ENCODE results near the gene XKRX. TPM values are rescaled to one million over a fixed set of nuclear protein-coding genes. Genes with fewer than 3 reads are reported as not detected.

Gene XKRX
- total and polyA plus RNA-seq, 2 of the 8 experiments (the other 6 are each of a cell fraction or from before 2014, with no cell fraction given), result 0.70 to 1.3 TPM

DNA sequence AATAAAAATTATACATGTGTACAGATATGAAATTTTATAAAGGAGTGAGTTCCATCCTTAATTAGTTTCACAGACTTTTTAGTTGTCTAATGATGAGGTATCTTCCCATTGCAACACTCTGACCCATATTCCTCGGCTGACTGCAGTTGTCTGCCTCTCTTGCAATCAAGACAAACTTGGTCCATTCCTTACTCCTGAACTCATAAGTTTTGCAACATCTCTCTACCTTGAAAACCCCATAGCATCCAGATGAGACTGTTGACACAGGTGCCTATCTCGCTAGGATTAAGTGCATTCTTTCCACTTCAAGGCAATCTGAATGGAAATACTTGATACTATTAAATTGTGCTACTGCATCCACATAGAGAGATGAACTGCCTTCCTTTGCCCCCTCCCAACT is 2.3 kb downstream of the XKRX start:
- Histone ChIP-seq H2BK120ac (replicated peaks; ENCODE audit: low read depth, low read length) (no peak overlapping the region), H3K27me3 (replicated peaks in 1 of 4; ENCODE audit: control insufficient read depth in 3 of 4, extremely low read depth in 1 of 4, insufficient read depth in 3 of 4, low read length in 3 of 4) (peaks cover 0 to 12% (median 6%) of the 10 kb centered on the region in 4 experiments; a peak in 3 of 7 replicates), H3K4me2 (ENCODE audit: insufficient read depth in 1 of 2, low read depth in 2 of 2, low read length in 2 of 2) (no peak overlapping the region), H4K20me1 (replicated peaks in 1 of 2; ENCODE audit: control insufficient read depth in 1 of 2, insufficient read depth in 2 of 2, low read length in 2 of 2) (no peaks in the 10 kb centered on the region), H4K91ac (replicated peaks; ENCODE audit: insufficient read length, low read length) (no peak overlapping the region), H3K4me3 (ENCODE audit: extremely low read depth in 1 of 4, insufficient read depth in 2 of 4, low read depth in 3 of 4, low read length in 4 of 4) (no peak overlapping the region), H2BK15ac (ENCODE audit: low read length) (no peak overlapping the region), H3K4me1 (replicated peaks in 1 of 4; ENCODE audit: control insufficient read depth in 3 of 4, insufficient read depth in 4 of 4, low read length in 3 of 4) (no peaks in the 10 kb centered on the region; a peak in 1 of 7 replicates), H3K23me2 (ENCODE audit: low read depth, low read length) (no peaks in the 10 kb centered on the region; the same call in 1 of the 2 replicates), H3K79me2 (ENCODE audit: control insufficient read depth in 1 of 2, insufficient read depth in 2 of 2, low read length in 2 of 2) (no peaks in the 10 kb centered on the region), H3K9ac (replicated peaks in 1 of 4; ENCODE audit: extremely low read depth in 1 of 4, low read depth in 3 of 4, low read length in 3 of 4) (no peak overlapping the region), H3K9me3 (ENCODE audit: insufficient read depth in 2 of 2, low read depth in 1 of 2, low read length in 1 of 2) (no peaks in the 10 kb centered on the region), H3K18ac (ENCODE audit: extremely low read depth, low read length) (no peak overlapping the region), H4K5ac (ENCODE audit: insufficient read length, low read depth, low read length) (no peak overlapping the region), H3K56ac (replicated peaks; ENCODE audit: insufficient read length, low read depth, low read length) (no peak overlapping the region), H2AFZ (ENCODE audit: low read length) (no peak overlapping the region), H2BK20ac (ENCODE audit: low read length) (no peak overlapping the region), H3K14ac (ENCODE audit: insufficient read length) (no peak overlapping the region), H3K23ac (ENCODE audit: insufficient read length) (no peak overlapping the region), H2BK12ac (ENCODE audit: low read depth, low read length) (no peak overlapping the region), H3K79me1 (ENCODE audit: low read depth, low read length) (no peaks in the 10 kb centered on the region), H3K4ac (replicated peaks; ENCODE audit: insufficient read length, low read depth, low read length) (no peak overlapping the region), H2BK5ac (ENCODE audit: low read depth, low read length) (no peak overlapping the region), H3K36me3 (ENCODE audit: control insufficient read depth in 2 of 4, insufficient read depth in 4 of 4, low read length in 3 of 4) (no peaks in the 10 kb centered on the region), H4K8ac (ENCODE audit: extremely low read depth, insufficient read depth, low read length) (no peak overlapping the region), H3K27ac (ENCODE audit: low read depth, low read length) (no peak overlapping the region), H2AK5ac (ENCODE audit: low read depth, low read length) (no peak overlapping the region)
- no peak for TF ChIP-seq CHD1 (IDR thresholded peaks at IDR 0.05; ENCODE audit: low read depth, low read length)
- no peak for TF ChIP-seq SP2 (IDR thresholded peaks at IDR 0.05; ENCODE audit: low read length)
- TF ChIP-seq SAP30 (IDR thresholded peaks at IDR 0.05; ENCODE audit: insufficient read depth, insufficient replicate concordance, low read length), result no peak
- no peak for TF ChIP-seq HDAC2 (IDR thresholded peaks at IDR 0.05; ENCODE audit: borderline replicate concordance in 1 of 2, low read depth in 2 of 2, low read length in 2 of 2)
- no peak for TF ChIP-seq KDM5A (IDR thresholded peaks at IDR 0.05; ENCODE audit: low read length)
- no peak for TF ChIP-seq TAF1 (IDR thresholded peaks at IDR 0.05; ENCODE audit: low read depth, low read length)
- TF ChIP-seq, protein P1, sequence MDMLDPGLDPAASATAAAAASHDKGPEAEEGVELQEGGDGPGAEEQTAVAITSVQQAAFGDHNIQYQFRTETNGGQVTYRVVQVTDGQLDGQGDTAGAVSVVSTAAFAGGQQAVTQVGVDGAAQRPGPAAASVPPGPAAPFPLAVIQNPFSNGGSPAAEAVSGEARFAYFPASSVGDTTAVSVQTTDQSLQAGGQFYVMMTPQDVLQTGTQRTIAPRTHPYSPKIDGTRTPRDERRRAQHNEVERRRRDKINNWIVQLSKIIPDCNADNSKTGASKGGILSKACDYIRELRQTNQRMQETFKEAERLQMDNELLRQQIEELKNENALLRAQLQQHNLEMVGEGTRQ (IDR thresholded peaks at IDR 0.05; ENCODE audit: low read length), result no peak
- TF ChIP-seq NRF1 (IDR thresholded peaks at IDR 0.05; ENCODE audit: low read depth, low read length), result no peak
- CTCF ChIA-PET (ENCODE audit: partially characterized antibody), result no interaction called here
- FAIRE-seq, result no peak
- WGBS, 2 experiments (ENCODE audit: extremely low coverage in 1 of 2, insufficient coverage in 1 of 2, insufficient read length in 1 of 2, insufficient replicate concordance in 2 of 2, low coverage in 1 of 2, low lambda C conversion rate in 2 of 2, missing lambda C conversion rate in 1 of 2), result 78% methylated on average over 2 of the region's 2 CpGs; no CpG with 5 or more reads in 1 of the 2 experiments
- DNase-seq (ENCODE audit: low read depth in 1 of 2, low spot score in 2 of 2), result no peak
- POLR2A ChIA-PET (ENCODE audit: partially characterized antibody), result no interaction called here
